A549 (cell line): Measurements from ENCODE around the gene CEACAM1. TPM values are rescaled to one million over a fixed set of nuclear protein-coding genes. Genes with fewer than 3 reads are reported as not detected.

Source experiments
- ATAC-seq, 2 experiments: fragments of 200-7000 bp in 1 of 2; fragments of >200 bp in 1 of 2; cut with Nextera tagmentation in 1 of 2; cut with Tn5 transposase in 1 of 2; 3 replicates each; pipeline versions ENCODE4 v1.8.0 to v1.9.1; 2018 to 2020; ENCODE audit warnings: mild to moderate bottlenecking in 1 of 2, moderate library complexity in 1 of 2
- CTCF ChIA-PET: fragments of 300-600 bp; sonication (Branson Sonifier 250); formaldehyde crosslinking; extraction: SDS; loops from one replicate; lab custom pipeline; 2021; ENCODE audit warnings: antibody characterized with exemption, inconsistent platforms; lab: Yijun Ruan, JAX
- POLR2A ChIA-PET: fragments of 350-600 bp; formaldehyde crosslinking; extraction: SDS; loops from one replicate; lab custom pipeline; 2021; ENCODE audit warnings: antibody characterized with exemption, inconsistent platforms; lab: Yijun Ruan, JAX
- DNase-seq, 2 experiments: peaks; one replicate each; pipeline versions ENCODE4 v3.0.0 to v3.0.0-alpha.2; 2011 to 2016; ENCODE audit warnings: low read depth in 1 of 2, low spot score in 1 of 2
- FAIRE-seq: peaks from 2 replicates; lab custom pipeline; 2011; peaks lifted over from hg19 to GRCh38; lab: Jason Lieb, UNC
- H3K27ac ChIP-seq, 2 experiments: fragments of >200 bp; sonication (Bioruptor Twin); formaldehyde crosslinking; 3 replicates each; pipeline ENCODE4 v1.5.1; 2016 to 2017
- H3K4me1 ChIP-seq: fragments of >200 bp; sonication (Bioruptor Twin); formaldehyde crosslinking; 3 replicates; pipeline ENCODE4 v1.6.1; 2016
- H3K4me2 ChIP-seq: fragments of >200 bp; sonication (Bioruptor Twin); formaldehyde crosslinking; 3 replicates; pipeline ENCODE4 v1.6.1; 2016
- H3K4me3 ChIP-seq: fragments of >200 bp; sonication (Bioruptor Twin); formaldehyde crosslinking; 3 replicates; pipeline ENCODE4 v1.5.1; 2016
- H3K9me3 ChIP-seq: fragments of >200 bp; sonication (Bioruptor Twin); formaldehyde crosslinking; 3 replicates; pipeline ENCODE4 v1.6.1; 2016
- CBX2 ChIP-seq: fragments of 200-600 bp; sonication (generic); IDR thresholded peaks from 2 replicates; pipeline ENCODE4 v1.6.1; 2016; ENCODE audit warnings: low read depth, mild to moderate bottlenecking, borderline replicate concordance
- CHD2 ChIP-seq: fragments of 150-350 bp; IDR thresholded peaks from 2 replicates; pipeline ENCODE4 v1.6.1; 2014; ENCODE audit warnings: low read length; ENCODE audit not compliant: partially characterized antibody
- CHD4 ChIP-seq: fragments of 200-600 bp; sonication (generic); IDR thresholded peaks from 2 replicates; pipeline ENCODE4 v1.6.1; 2016; ENCODE audit warnings: antibody characterized with exemption, mild to moderate bottlenecking, borderline replicate concordance
- CTCF ChIP-seq: fragments of >200 bp; sonication (Bioruptor Twin); formaldehyde crosslinking; IDR thresholded peaks from 3 replicates; pipeline ENCODE4 v1.5.1; 2016
- HES2 ChIP-seq: fragments of >200 bp; sonication (Bioruptor Twin); formaldehyde crosslinking; IDR thresholded peaks from 2 replicates; pipeline ENCODE4 v1.6.1; 2016
- HEYL ChIP-seq: fragments of 250-450 bp; sonication (Bioruptor Pico); IDR thresholded peaks from 2 replicates; pipeline ENCODE4 v1.8.0; 2021; ENCODE audit warnings: mild to moderate bottlenecking, moderate library complexity
- HOXA7 ChIP-seq: fragments of 250-450 bp; sonication (Bioruptor Pico); IDR thresholded peaks from 2 replicates; pipeline ENCODE4 v1.5.0; 2020; ENCODE audit warnings: mild to moderate bottlenecking, moderate library complexity
- JUN ChIP-seq, 2 experiments: fragments of >200 bp; sonication (Bioruptor Twin); formaldehyde crosslinking; IDR thresholded peaks; 2 replicates in 1 of 2; 3 replicates in 1 of 2; pipeline ENCODE4 v1.6.1; 2016 to 2017
- KDM1A ChIP-seq: fragments of 200-600 bp; sonication (generic); IDR thresholded peaks from 2 replicates; pipeline ENCODE4 v1.6.1; 2016; ENCODE audit warnings: low read depth, mild to moderate bottlenecking
- MAFK ChIP-seq: fragments of 450-650 bp; IDR thresholded peaks from 2 replicates; pipeline ENCODE4 v1.6.1; 2014; ENCODE audit not compliant: partially characterized antibody
- MAX ChIP-seq: IDR thresholded peaks from 2 replicates; pipeline ENCODE4 v1.6.1; 2012
- RCOR1 ChIP-seq: fragments of 150-350 bp; IDR thresholded peaks from 2 replicates; pipeline ENCODE4 v1.6.1; 2014; ENCODE audit warnings: antibody characterized with exemption, low read length, low read depth
- RNF2 ChIP-seq: fragments of 200-600 bp; sonication (generic); IDR thresholded peaks from 2 replicates; pipeline ENCODE4 v1.6.1; 2016; ENCODE audit warnings: low read depth, mild to moderate bottlenecking, antibody characterized with exemption, moderate library complexity, borderline replicate concordance
- SMC3 ChIP-seq: fragments of >200 bp; sonication (Bioruptor Twin); formaldehyde crosslinking; IDR thresholded peaks from 3 replicates; pipeline ENCODE4 v1.6.1; 2018; ENCODE audit warnings: inconsistent platforms
- TFCP2L1 ChIP-seq: fragments of 250-450 bp; sonication (Bioruptor Pico); IDR thresholded peaks from 2 replicates; pipeline ENCODE4 v1.5.0; 2021; ENCODE audit warnings: mild to moderate bottlenecking
- TP53 ChIP-seq: fragments of 250-450 bp; sonication (Bioruptor Pico); IDR thresholded peaks from 2 replicates; pipeline ENCODE4 v1.5.0; 2021; ENCODE audit warnings: mild to moderate bottlenecking, moderate library complexity
- USF2 ChIP-seq: fragments of 450-650 bp; IDR thresholded peaks from 2 replicates; pipeline ENCODE4 v1.6.1; 2014; ENCODE audit warnings: antibody characterized with exemption
- ZSCAN20 ChIP-seq: fragments of 250-450 bp; sonication (Bioruptor Pico); IDR thresholded peaks from 2 replicates; pipeline ENCODE4 v1.8.0; 2022; ENCODE audit warnings: mild to moderate bottlenecking, moderate library complexity
- WGBS: methylation state at CpG from one replicate; pipeline ENCODE4 v1.1.6; 2017; ENCODE audit errors: missing lambda C conversion rate; 5-methylcytosine and 5-hydroxymethylcytosine counted together
- polyA plus RNA-seq, 4 experiments: library from polyadenylated mRNA; depleted of rRNA in 3 of 4; stranded (reverse); fragments of >200 nt; fragmentation: RNase III in 1 of 4; extraction: RNeasy Plus Mini Kit Qiagen cat#74134 plus additional on column Dnase treatment in 1 of 4; gene quantifications; 2 replicates in 3 of 4; 3 replicates in 1 of 4; pipeline ENCODE4 v1.2.3, GENCODE V29; 2011 to 2017

Gene CEACAM1
- polyA plus RNA-seq, 2 of the 4 experiments (the other 2 are of a cell fraction): 0.52 to 8.9 TPM

GRCh38 chr19:42516771-42517170 is 11.5 kb downstream of the CEACAM1 start:
- no peak for TF ChIP-seq KDM1A
- FAIRE-seq (no peak), DNase-seq (no peak), ATAC-seq (no peak)
- H3K9me3 ChIP-seq: peaks cover 9% of the 10 kb centered on the region
- ChIA-PET CTCF (interaction anchor here (1.1 to 8.1 kb wide), 6 partner anchors 10 to 79 kb away, joined by 3 to 60 read pairs (median 8); partner anchors contain the start of gene CEACAM1), POLR2A (interaction anchor here (0.7 kb wide), 1 partner anchor 11 kb away, joined by 3 read pairs; no protein-coding TSS in a partner anchor)
- H3K4me2 ChIP-seq: no peak overlapping the region
- WGBS: 49% methylated on average over 2 of the region's 2 CpGs
- H3K4me1 ChIP-seq: no peaks in the 10 kb centered on the region
- no peak overlapping the region for H3K4me3 ChIP-seq
- no peak overlapping the region for H3K27ac ChIP-seq

GRCh38 chr19:42515241-42515832 is 12.9 kb downstream of the CEACAM1 start:
- WGBS: 55% methylated on average over 7 of the region's 7 CpGs
- ATAC-seq (no peak), FAIRE-seq (peak; percentile 99), DNase-seq (no peak)
- Histone ChIP-seq H3K27ac (no peak overlapping the region), H3K4me3 (no peak overlapping the region), H3K4me2 (no peak overlapping the region), H3K9me3 (peaks cover 9% of the 10 kb centered on the region), H3K4me1 (no peaks in the 10 kb centered on the region)
- TF ChIP-seq CHD4 (no peak), CHD2 (no peak), RCOR1 (no peak), MAX (no peak), CTCF (no peak), TP53 (CRISPR knock-in tag) (no peak), HES2 (no peak), MAFK (no peak), HOXA7 (CRISPR knock-in tag) (no peak), USF2 (no peak), JUN (IDR thresholded peaks at IDR 0.05) (no peak), SMC3 (no peak), CBX2 (no peak), RNF2 (no peak)
- ChIA-PET CTCF (interaction anchor here (1.0 to 2.7 kb wide), 10 partner anchors 9 to 77 kb away, joined by 3 to 11 read pairs (median 6); no protein-coding TSS in a partner anchor), POLR2A (no interaction called here)

- CTCF ChIA-PET: interaction anchor here (1.0 to 2.7 kb wide), 7 partner anchors 12 to 76 kb away, joined by 3 to 11 read pairs (median 6); no protein-coding TSS in a partner anchor
- TF ChIP-seq HOXA7 (CRISPR knock-in tag): no peak
- TF ChIP-seq KDM1A: no peak
- TF ChIP-seq HEYL (CRISPR knock-in tag): no peak
- no peak for TF ChIP-seq ZSCAN20
- no peak for TF ChIP-seq CTCF
- no peak for TF ChIP-seq MAX
- TF ChIP-seq TFCP2L1 (CRISPR knock-in tag): no peak
- TF ChIP-seq CBX2: no peak
- DNase-seq: no peak
- H3K9me3 ChIP-seq: peaks cover 9% of the 10 kb centered on the region
- POLR2A ChIA-PET: no interaction called here
- FAIRE-seq: no peak
- H3K27ac ChIP-seq: no peak overlapping the region
- H3K4me1 ChIP-seq: no peaks in the 10 kb centered on the region
- no peak overlapping the region for H3K4me2 ChIP-seq
- no peak overlapping the region for H3K4me3 ChIP-seq
- no peak for ATAC-seq
- 90% methylated on average over 1 of the region's 1 CpG for WGBS
These were observed 13.8 kb downstream of the CEACAM1 start for GRCh38 chr19:42514449-42514848.
